Measurements from ENCODE around the gene CLSTN3.

CLSTN3 gene

GRCh38 chr12:7189398-7190267 lies 59.5 kb downstream of the CLSTN3 start, which contains the start of gene PEX5:
TSS of gene PEX5 (plus strand) at chr12:7189686. CDS start at chr12:7190378, 692 bp downstream.
- Histone ChIP-seq H3K27ac (peak within 1 kb of the TSS; percentile 84), H3K9me3 (no peaks in the 10 kb centered on the region), H3K4me3 (ENCODE audit: low read depth in 1 of 2, low read length in 1 of 2) (peak within 1 kb of the TSS; percentile 71 to 89), H3K4me1 (ENCODE audit: control insufficient read depth in 1 of 2, insufficient read depth in 1 of 2, low read depth in 1 of 2, low read length in 1 of 2) (peaks cover 44 to 50% of the 10 kb centered on the region in 2 experiments), H3K27me3 (no peaks in the 10 kb centered on the region), H3K36me3 (no peaks in the 10 kb centered on the region)
- peak; percentile 39 for TF ChIP-seq CTCF (IDR thresholded peaks at IDR 0.05)

- Histone ChIP-seq H3K4me1 (ENCODE audit: control insufficient read depth in 1 of 2, insufficient read depth in 1 of 2, low read depth in 1 of 2, low read length in 1 of 2) (peaks cover 36 to 42% of the 10 kb centered on the region in 2 experiments), H3K36me3 (no peaks in the 10 kb centered on the region), H3K27me3 (no peaks in the 10 kb centered on the region), H3K9me3 (no peaks in the 10 kb centered on the region), H3K27ac (peak overlapping the region; percentile 84), H3K4me3 (ENCODE audit: low read depth in 1 of 2, low read length in 1 of 2) (peak overlapping the region; percentile 71 to 89)
- no peak for TF ChIP-seq CTCF (IDR thresholded peaks at IDR 0.05)
Observed at GRCh38 chr12:7190268-7191055, 60.3 kb downstream of the CLSTN3 start.

DNA sequence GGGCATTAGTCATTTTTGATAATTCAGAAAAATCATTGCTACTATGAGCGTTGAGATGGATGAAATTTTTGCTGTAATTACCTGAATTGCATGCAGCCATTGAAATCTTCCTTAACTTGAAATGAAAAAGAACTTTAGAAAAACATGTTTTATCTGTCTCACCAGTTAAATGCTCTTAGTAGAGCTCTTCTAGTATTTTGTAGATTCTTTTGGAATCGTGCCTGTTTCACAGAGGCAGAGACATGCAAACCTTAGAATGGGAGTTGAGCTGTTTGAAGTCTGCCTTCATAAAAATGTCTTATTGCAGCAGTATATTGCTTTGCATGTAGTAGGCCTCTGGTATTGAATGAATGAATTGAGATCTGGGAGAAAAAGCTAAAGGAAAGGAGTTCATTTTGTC lies 63.5 kb downstream of the CLSTN3 start:
- no peaks in the 10 kb centered on the region for H3K27me3 ChIP-seq
- peaks cover 12 to 16% of the 10 kb centered on the region in 2 experiments for H3K4me1 ChIP-seq (ENCODE audit: control insufficient read depth in 1 of 2, insufficient read depth in 1 of 2, low read depth in 1 of 2, low read length in 1 of 2)
- TF ChIP-seq CTCF (IDR thresholded peaks at IDR 0.05) = no peak
- H3K9me3 ChIP-seq = no peaks in the 10 kb centered on the region
- no peak overlapping the region for H3K4me3 ChIP-seq (ENCODE audit: low read depth in 1 of 2, low read length in 1 of 2)
- no peak overlapping the region for H3K27ac ChIP-seq
- no peaks in the 10 kb centered on the region for H3K36me3 ChIP-seq

DNA sequence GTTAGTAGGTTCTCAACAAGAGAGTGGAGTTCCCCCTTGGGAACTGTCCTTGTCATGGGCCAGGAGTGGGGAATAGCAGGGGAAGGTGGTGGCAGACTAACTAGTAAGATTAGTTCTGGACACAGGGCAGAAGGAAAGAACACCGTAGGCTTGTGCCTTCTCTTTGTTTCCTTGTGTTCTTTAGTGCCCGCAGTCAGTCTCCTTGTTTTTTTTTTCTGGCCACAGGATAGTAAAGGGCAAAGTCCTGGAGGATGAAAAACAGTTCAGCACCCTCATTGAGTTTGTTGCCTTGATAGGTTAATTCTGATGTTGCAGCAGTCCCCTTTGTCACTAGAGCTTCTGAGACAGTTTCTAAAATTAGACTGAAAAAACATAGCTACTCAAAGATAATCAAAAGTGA lies 67.7 kb downstream of the CLSTN3 start:
- Histone ChIP-seq H3K4me3 (ENCODE audit: low read depth in 1 of 2, low read length in 1 of 2) (no peak overlapping the region), H3K27me3 (no peaks in the 10 kb centered on the region), H3K9me3 (no peaks in the 10 kb centered on the region), H3K4me1 (ENCODE audit: control insufficient read depth in 1 of 2, insufficient read depth in 1 of 2, low read depth in 1 of 2, low read length in 1 of 2) (no peaks in the 10 kb centered on the region), H3K36me3 (peaks cover 16% of the 10 kb centered on the region), H3K27ac (peak overlapping the region; percentile 22)
- TF ChIP-seq CTCF (IDR thresholded peaks at IDR 0.05) = no peak

DNA sequence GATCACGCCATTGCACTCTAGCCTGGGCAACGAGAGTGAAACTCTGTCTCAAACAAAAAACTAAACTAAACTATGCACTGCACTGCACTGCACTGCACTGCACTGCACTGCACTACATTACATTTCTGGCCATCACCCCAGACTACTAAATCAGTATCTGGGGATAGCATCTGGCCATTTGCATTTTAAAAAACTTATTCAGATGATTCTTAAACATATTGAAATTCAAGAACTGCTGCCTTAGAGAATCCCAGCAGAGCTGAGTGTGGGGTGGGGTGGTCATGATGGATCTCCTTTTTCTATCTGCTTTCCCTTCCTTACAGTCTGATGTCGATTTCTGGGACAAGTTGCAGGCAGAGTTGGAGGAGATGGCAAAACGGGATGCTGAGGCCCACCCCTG lies 72.9 kb downstream of the CLSTN3 start:
- H3K4me3 ChIP-seq (ENCODE audit: low read depth in 1 of 2, low read length in 1 of 2) = no peak overlapping the region
- no peak for TF ChIP-seq CTCF (IDR thresholded peaks at IDR 0.05)
- H3K36me3 ChIP-seq = peaks cover 47% of the 10 kb centered on the region
- no peak overlapping the region for H3K27ac ChIP-seq
- H3K4me1 ChIP-seq (ENCODE audit: control insufficient read depth in 1 of 2, insufficient read depth in 1 of 2, low read depth in 1 of 2, low read length in 1 of 2) = no peaks in the 10 kb centered on the region
- no peaks in the 10 kb centered on the region for H3K27me3 ChIP-seq
- H3K9me3 ChIP-seq = no peaks in the 10 kb centered on the region

Data from neutrophil (primary cell).